Measurements from ENCODE around the gene ZNF507.
"Not testable (repeated sequence)": the region's sequence is repeated elsewhere in the genome, so short reads cannot be mapped to it uniquely, and the experiment has no call there.

Gene ZNF507

DNA sequence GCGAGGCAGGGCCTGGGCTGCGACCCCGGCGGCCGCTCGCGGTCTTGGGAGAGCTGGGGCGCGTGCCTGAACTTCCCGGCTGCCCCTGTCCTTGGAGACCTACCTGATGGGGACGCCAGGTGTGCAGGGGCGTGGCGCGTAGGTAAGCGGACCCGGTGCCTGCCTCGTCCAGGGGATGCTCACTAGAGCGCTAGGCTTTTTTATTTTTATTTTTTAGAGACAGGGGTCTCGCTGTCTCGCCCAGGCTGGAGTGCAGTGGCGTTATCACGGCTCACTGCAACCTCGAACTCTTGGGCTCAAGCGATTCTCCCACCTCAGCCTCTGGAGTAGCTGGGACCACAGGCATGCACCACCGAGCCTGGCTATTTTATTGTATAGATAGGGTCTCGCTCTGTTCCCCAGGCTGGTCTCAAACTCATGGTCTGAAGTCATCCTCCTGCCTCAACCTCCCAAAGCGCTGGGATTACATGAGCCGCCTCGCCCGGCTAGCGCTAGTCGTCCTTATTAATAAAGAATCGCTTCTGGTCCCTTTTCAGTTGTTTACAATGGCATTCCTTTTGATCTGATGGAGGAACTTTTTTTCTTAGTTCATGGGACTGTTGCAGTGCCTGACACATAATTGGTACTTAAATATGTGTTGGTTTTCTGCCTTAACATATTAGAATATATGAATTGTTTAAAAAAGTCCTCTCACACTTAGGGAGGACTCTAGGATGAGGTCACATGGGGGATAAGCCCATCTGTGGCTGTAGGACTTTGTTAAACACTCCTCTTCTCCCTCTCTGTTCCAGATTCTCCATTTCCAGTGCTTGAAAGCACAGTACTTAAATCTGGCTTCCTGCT is 61.0 kb downstream of the ZNF507 start:
- in situ Hi-C loops (cut with HindIII; ENCODE audit: low sequenced_read_pairs): no loop called here

DNA sequence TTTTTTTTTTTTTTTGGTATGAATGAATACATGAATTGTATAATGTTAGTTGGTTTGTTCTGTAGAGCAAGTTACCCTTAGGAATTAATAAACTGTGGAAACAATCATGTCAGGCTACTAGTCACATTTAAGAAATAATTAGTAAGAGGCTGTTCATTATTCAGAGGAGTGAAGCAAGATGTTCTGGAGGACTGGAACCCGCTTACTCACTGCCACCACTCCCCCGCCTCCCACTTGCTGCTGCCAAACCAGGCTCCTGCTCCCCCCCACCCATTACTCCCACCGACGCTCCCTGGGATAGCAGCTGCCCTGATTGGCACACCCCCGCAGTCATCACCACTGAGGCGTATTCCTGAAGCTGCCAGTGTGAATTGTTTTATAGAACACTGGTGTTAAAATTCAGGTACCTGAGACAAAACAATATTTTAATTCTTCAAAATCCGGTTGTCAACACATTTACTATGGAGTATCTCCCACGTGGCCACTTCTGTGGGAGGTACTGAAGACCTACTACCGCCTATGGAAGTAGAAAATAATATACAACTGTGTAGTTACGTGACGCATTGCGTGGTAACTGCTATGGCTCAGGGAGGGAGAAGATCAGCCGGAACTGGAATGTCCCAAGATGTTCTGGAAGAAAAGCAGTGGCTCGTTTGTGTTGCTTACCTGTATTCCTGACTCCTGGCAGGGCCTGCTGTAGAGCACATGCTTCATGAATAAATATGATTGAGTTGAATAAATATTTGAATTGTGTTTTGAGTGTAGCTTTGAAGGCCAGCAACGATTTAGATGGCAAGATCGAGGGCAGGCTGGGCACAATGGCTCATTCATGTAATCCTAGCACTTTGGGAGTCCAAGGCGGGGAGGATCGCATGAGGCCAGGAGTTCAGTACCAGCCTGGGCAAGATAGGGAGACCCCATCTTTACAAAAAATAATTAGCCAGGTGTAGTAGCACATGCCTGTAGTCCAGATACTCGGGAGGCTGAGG is 61.9 kb downstream of the ZNF507 start:
- in situ Hi-C loops (cut with HindIII; ENCODE audit: low sequenced_read_pairs): no loop called here

DNA sequence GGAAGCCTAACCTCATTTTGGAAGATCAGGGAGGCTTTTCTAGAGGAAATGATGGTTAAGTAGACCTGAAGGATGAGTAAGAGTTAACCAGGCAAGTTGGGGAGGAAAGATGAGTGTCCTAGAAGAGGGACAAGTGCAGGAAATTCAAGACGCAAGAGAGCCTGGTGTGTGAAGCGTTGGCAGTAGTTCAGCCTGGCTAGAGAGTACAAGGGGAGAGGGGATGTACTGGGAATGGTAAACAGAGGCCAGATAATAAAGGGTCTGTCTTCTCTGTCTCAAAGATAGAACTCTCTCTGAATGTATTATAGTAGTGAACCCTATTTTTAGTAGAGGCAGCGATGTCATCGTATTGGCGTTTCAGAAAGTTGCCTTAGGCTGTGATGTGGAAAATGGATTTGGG is 69.8 kb downstream of the ZNF507 start:
- in situ Hi-C loops (cut with HindIII; ENCODE audit: low sequenced_read_pairs): no loop called here

DNA sequence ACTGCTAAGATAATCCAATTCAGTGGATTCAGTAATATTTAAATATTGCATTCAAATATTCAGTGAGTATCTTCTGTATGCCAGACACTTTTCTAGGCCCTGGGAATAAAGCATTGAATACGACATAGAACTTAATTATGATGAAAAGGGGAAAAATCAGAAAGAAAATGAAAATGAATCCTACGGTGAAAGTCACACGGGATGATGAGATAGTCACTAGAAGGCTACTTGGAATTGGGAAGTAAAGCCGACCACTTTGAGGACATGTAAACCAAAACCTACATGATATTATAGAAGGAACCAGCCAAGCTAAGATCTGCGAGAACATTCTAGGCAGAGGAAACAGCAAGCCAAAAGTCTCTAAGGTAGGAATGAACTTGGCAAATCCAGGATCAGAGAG is 70.3 kb downstream of the ZNF507 start:
- in situ Hi-C loops (cut with HindIII; ENCODE audit: low sequenced_read_pairs): no loop called here

DNA sequence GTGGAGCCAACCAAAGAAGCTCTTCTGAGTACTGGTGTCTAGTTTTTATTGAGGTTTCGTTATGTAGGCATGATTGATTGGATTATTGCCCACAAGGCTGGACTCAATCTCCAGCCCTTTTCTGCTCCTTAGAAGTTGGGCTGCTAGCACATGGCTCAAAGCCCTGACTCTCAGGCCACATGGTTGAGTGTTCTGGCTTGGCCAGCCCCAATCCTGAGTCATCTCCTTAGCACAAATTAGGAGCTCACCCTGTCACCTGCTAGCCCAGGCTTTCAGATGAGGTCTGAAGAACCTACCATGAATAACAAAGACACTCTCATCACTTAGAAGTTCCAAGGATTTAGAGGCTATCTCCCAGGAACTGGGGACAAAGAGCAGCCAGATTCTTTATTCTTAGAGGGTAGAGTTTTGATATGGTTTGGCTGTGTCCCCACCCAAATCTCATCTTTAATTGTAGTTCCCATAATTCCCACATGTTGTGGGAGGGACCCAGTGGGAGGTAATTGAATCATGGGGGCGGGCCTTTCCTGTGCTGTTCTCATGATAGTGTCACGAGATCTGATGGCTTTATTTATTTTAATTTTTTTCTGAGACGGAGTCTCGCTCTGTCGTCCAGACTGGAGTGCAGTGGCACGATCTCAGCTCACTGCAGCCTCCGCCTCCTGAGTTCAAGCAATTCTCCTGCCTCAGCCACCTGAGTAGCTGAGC is 71.5 kb downstream of the ZNF507 start:
- in situ Hi-C loops (cut with HindIII; ENCODE audit: low sequenced_read_pairs): no loop called here

DNA sequence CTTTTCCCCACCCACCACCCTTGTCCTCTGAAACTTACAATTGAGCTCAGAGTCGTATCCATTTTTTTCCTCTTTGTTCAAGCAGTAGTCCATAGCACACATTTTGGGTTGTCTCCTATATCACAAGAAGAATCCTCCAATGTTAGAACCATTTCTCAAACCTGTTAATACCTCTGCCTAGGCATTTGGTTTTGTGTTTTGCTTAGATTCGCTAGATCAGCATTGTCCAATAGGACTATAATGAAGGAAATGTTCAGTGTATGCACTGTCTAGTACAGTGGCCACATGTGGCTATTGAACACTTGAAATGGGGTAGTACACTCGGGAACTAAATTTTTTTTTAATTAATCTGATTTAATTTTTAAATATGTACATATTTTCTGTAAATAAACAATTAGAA is 72.7 kb downstream of the ZNF507 start:
- in situ Hi-C loops (cut with HindIII; ENCODE audit: low sequenced_read_pairs): no loop called here

DNA sequence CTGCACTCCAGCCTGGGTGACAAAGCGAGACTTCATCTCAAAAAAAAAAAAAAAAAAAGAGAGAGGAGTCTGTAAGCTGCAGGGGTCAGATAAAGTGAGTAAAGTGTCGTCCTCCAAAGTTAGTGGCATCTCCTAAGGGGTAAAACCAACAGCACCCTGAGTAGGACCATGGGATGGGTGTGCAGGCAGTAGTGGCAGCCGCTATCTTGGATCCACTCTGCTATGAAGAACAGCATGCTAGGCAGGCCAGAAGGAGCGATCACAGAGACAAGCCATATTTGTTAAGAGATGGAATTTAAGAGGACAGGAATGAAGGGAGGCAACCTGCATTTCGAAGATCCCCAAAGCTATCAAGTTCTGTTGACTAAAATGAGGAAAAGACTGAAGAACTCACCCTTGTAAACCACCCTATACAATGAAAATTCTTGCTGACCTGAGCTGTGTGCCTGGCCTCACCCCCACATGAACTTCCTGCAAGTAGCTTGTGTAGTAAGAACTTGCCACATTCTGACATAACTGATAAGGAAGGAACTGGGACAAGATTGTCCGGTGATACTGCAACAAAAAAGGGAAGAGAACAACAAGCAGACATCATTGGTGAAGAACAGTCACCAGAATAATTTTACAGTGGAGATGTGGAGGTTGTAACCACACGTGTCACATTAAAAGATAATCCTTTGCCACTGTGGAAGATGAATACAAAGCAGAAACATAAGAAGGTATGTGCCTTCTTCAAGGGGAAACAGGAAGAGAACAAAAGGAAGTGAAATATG is 76.4 kb downstream of the ZNF507 start:
- in situ Hi-C loops (cut with HindIII; ENCODE audit: low sequenced_read_pairs): no loop called here

DNA sequence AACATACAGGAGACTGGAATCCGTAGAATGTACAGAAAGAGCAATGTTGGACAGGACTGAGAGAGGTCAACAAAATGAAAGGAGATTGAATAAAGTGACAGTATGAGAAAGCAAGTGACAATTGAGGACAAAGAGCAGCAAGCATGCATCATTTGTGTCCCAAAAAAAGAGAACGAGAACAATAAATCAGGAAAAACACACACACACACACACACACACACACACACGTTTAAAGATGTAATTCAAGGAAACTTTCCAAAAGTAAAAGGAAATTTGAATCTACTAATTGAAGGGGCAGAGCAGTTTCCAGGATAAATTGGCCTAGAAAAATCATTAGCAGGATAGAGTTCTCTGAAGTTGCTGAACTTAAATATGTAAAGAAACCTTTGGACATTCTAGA is 77.0 kb downstream of the ZNF507 start:
- in situ Hi-C loops (cut with HindIII; ENCODE audit: low sequenced_read_pairs): no loop called here

DNA sequence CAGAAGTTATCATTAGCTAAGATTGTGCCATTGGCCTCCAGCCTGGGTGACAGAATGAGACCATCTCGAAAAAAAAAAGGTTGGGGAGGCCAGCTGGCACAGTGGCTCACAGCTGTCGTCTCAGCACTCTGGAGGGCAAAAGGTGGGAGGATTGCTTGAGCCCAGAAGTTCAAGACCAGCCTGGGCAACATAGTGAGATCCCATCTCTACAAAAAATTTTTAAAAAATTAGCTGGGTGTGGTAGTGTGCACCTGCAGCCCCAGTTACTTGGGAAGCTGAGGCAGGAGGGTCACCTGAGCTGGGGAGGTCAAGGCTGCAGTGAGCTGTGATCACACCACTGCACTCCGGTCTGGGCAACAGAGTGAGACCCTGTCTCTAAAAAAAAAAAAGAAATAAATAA is 78.5 kb downstream of the ZNF507 start:
- in situ Hi-C loops (cut with HindIII; ENCODE audit: low sequenced_read_pairs): not testable (repeated sequence)

DNA sequence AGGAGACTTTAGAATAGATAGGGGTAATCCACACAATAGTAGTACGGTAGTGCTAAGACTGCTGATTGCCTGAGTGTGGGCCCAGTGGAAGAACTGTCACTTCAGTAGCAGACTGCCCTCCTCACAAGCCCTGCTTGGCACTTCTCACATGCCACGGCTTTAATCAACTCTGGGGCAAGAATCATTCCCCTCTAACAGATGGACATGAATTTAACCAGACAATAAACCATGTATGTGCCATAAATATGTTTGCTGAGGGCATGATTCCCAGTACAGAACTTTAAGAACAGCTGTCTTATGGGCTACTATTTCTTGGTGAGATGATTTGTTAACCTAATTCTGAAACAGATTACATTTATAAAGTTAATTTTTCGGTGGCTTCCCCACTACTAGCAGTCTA is 82.1 kb downstream of the ZNF507 start:
- in situ Hi-C loops (cut with HindIII; ENCODE audit: low sequenced_read_pairs): no loop called here

DNA sequence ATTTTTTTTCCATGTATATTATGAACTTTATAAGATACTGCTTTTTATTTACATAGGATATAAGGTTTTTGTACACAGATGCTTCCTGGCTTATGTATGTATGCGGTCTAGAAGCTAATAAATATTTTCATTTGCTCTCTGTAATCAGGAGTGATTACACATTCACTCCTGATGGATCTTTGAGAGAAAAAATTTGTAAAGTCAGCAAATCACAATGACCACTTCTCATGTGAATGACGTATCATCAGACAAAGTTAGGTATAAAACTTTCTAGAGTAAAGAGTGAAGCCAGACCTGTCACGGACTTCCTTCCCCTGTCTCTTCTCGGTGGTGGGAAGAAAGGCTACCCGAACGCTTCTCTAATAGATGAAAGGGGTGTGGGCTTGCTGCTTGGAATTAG is 91.3 kb downstream of the ZNF507 start:
- in situ Hi-C loops (cut with HindIII; ENCODE audit: low sequenced_read_pairs): no loop called here

DNA sequence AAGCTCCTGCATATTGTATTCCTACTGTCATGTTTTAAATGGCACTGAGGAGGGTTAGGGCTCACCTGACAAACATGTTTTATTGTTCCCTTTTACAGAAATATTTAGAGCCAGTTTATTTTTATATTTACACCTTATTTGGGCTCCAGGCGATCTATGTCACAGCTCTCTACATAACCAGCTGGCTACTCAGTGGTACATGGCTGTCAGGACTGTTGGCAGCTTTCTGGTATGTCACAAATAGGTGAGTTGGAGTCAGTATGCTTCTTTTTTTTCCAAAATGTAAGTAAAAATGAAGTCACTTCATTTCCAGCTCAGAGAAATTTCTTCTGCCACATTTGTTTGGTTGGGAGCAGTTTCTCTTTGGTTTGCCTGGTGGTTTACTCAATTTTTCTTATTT is 91.7 kb downstream of the ZNF507 start:
- in situ Hi-C loops (cut with HindIII; ENCODE audit: low sequenced_read_pairs): no loop called here

Data from endothelial cell of hepatic sinusoid (primary cell).